RWPE2 (cell line): Measurements from ENCODE around the gene ELAVL2.

Experiments
- ATAC-seq: fragments of 200-7000 bp; cut with Tn5 transposase; 3 replicates; pipeline ENCODE4 v1.9.1; 2021; ENCODE audit warnings: low read depth
- DNase-seq: peaks from one replicate; pipeline ENCODE4 v3.0.0-alpha.2; 2020; ENCODE audit warnings: low spot score
- H3K27ac ChIP-seq: fragments of 450-650 bp; 2 replicates; pipeline ENCODE4 v1.5.1; 2017; ENCODE audit warnings: mild to moderate bottlenecking; ENCODE audit not compliant: poor library complexity, severe bottlenecking
- H3K27me3 ChIP-seq: fragments of 250-450 bp; sonication (Bioruptor Pico); 2 replicates; pipeline ENCODE4 v1.5.1; 2021; ENCODE audit warnings: mild to moderate bottlenecking, moderate library complexity; ENCODE audit not compliant: insufficient read depth, poor library complexity, severe bottlenecking
- H3K36me3 ChIP-seq: fragments of 250-450 bp; sonication (Bioruptor Pico); 2 replicates; pipeline ENCODE4 v1.5.1; 2020; ENCODE audit warnings: low read depth, mild to moderate bottlenecking, moderate library complexity
- H3K4me1 ChIP-seq: fragments of 250-450 bp; sonication (Bioruptor Pico); 2 replicates; pipeline ENCODE4 v1.5.1; 2021; ENCODE audit warnings: mild to moderate bottlenecking, moderate library complexity; ENCODE audit not compliant: insufficient read depth, poor library complexity, severe bottlenecking
- H3K4me3 ChIP-seq: fragments of 250-450 bp; sonication (Bioruptor Pico); 2 replicates; pipeline ENCODE4 v1.5.1; 2021; ENCODE audit warnings: mild to moderate bottlenecking, moderate library complexity; ENCODE audit not compliant: severe bottlenecking
- H3K9me3 ChIP-seq: fragments of 250-450 bp; sonication (Bioruptor Pico); 2 replicates; pipeline ENCODE4 v1.5.1; 2021; ENCODE audit warnings: mild to moderate bottlenecking, moderate library complexity; ENCODE audit not compliant: severe bottlenecking
- CTCF ChIP-seq: fragments of 450-650 bp; IDR thresholded peaks from one replicate; pipeline ENCODE4 v1.5.1; 2017; ENCODE audit warnings: mild to moderate bottlenecking, moderate library complexity; ENCODE audit not compliant: poor library complexity, severe bottlenecking

ELAVL2 gene

GRCh38 chr9:23721466-23721865 lies 104.6 kb downstream of the ELAVL2 start:
- H3K27me3 ChIP-seq: no peaks in the 10 kb centered on the region
- H3K36me3 ChIP-seq: no peaks in the 10 kb centered on the region
- no peaks in the 10 kb centered on the region for H3K4me1 ChIP-seq
- no peak overlapping the region for H3K4me3 ChIP-seq
- H3K9me3 ChIP-seq: no peaks in the 10 kb centered on the region
- no peak overlapping the region for H3K27ac ChIP-seq
- DNase-seq: no peak
- no peak for ATAC-seq
- no peak for TF ChIP-seq CTCF

GRCh38 chr9:23717505-23717904 lies 108.5 kb downstream of the ELAVL2 start:
- Histone ChIP-seq H3K4me3 (no peak overlapping the region), H3K9me3 (no peaks in the 10 kb centered on the region), H3K36me3 (no peaks in the 10 kb centered on the region), H3K27me3 (no peaks in the 10 kb centered on the region), H3K4me1 (no peaks in the 10 kb centered on the region), H3K27ac (no peak overlapping the region)
- ATAC-seq (no peak), DNase-seq (no peak)
- TF ChIP-seq CTCF: no peak

DNA sequence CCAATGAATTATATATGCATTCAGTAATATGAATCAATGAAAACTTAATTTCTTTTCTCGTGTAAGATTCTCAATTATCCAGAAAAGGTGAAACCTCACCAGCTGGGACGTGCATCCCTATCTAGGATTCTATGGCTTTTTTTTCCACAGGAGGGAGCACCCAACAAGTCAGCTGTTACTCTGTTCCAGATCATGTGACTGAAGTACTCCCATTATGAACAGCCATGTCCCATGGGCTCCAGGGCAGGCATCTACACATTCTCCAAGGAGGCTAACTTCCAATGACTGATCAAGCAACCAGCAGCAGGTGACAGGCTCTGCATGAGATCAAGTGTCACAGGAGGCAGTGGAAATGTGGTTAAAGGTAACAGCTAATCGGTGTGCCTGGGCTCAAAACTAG lies 118.8 kb downstream of the ELAVL2 start:
- Histone ChIP-seq H3K36me3 (peaks cover 5% of the 10 kb centered on the region), H3K9me3 (no peaks in the 10 kb centered on the region), H3K27ac (no peak overlapping the region), H3K4me3 (no peak overlapping the region), H3K27me3 (no peaks in the 10 kb centered on the region), H3K4me1 (no peaks in the 10 kb centered on the region)
- no peak for TF ChIP-seq CTCF
- ATAC-seq (no peak), DNase-seq (no peak)

DNA sequence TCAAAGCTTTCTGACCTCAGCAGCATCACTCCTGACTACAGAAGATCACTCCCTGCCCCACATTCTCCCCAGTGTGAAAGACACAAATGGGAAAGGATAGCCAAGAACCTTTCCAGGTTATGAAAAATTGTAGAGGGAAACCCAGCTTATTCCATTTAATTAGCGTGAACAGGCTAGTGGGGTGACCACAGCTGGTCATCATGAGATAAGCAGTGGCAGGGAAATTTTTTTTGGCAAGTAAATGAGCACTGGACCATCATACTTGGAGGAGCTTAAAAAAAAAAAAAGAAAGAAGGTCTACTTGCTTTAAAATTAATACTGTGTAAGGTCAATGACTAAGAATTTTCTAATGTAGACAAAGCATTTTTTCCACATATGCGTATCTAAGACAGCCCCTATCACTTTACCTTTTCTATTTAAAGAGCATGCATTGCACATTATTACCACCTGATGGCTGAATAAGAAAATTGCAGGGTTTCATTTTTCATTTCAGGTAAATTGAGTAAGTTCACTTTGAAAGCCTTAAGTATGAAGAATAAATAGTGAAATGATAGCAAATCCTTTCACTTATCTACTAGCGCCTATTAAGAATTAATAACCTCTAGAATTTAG lies 123.6 kb downstream of the ELAVL2 start:
- Histone ChIP-seq H3K27ac (no peak overlapping the region), H3K9me3 (no peaks in the 10 kb centered on the region), H3K4me3 (no peak overlapping the region), H3K4me1 (peaks cover 10% of the 10 kb centered on the region), H3K27me3 (no peaks in the 10 kb centered on the region), H3K36me3 (peaks cover 16% of the 10 kb centered on the region)
- no peak for DNase-seq
- TF ChIP-seq CTCF: peak; percentile 30
- no peak for ATAC-seq

- no peaks in the 10 kb centered on the region for H3K9me3 ChIP-seq
- peaks cover 10% of the 10 kb centered on the region for H3K4me1 ChIP-seq
- H3K36me3 ChIP-seq: peaks cover 16% of the 10 kb centered on the region
- no peak for TF ChIP-seq CTCF
- DNase-seq: no peak
- H3K4me3 ChIP-seq: no peak overlapping the region
- H3K27me3 ChIP-seq: no peaks in the 10 kb centered on the region
- no peak overlapping the region for H3K27ac ChIP-seq
- no peak for ATAC-seq
These were observed 124.7 kb downstream of the ELAVL2 start for GRCh38 chr9:23701291-23701690.
